K562 (cell line): ENCODE measurements around the gene SERPINE1. TPM values are rescaled to one million over a fixed set of nuclear protein-coding genes. Genes with fewer than 3 reads are reported as not detected.

Experiments
- ARNT ChIP-seq, 2 experiments: fragments of 450-650 bp; IDR thresholded peaks; 2 replicates each; pipeline ENCODE4 v1.6.1; 2016; ENCODE audit warnings: mild to moderate bottlenecking in 1 of 2
- CHCHD3 ChIP-seq: fragments of 250-450 bp; sonication (Bioruptor Pico); IDR thresholded peaks from 2 replicates; pipeline ENCODE4 v2.1.2; 2022; ENCODE audit warnings: mild to moderate bottlenecking
- FOXK2 ChIP-seq, 2 experiments: fragments of 450-650 bp; IDR thresholded peaks in 1 of 2; conservative IDR thresholded peaks in 1 of 2; 2 replicates each; pipeline ENCODE4 v1.6.1; 2016; ENCODE audit warnings: low read depth in 2 of 2, mild to moderate bottlenecking in 1 of 2
- MTA3 ChIP-seq: fragments of 450-650 bp; formaldehyde crosslinking; IDR thresholded peaks from 2 replicates; pipeline ENCODE4 v1.6.1; 2017; ENCODE audit warnings: mild to moderate bottlenecking, borderline replicate concordance
- NR2C2 ChIP-seq, 2 experiments: fragments of 200-800 bp in 1 of 2; sonication (Bioruptor generic) in 1 of 2; sonication (generic) in 1 of 2; formaldehyde crosslinking in 1 of 2; IDR thresholded peaks; 2 replicates each; pipeline versions ENCODE4 v1.6.1 to v1.8.0; 2016 to 2022; ENCODE audit warnings: mild to moderate bottlenecking in 1 of 2, missing compliant biosample characterization in 1 of 2, missing genetic modification characterization in 1 of 2, missing genetic modification reagents in 1 of 2
- POLR3A ChIP-seq: IDR thresholded peaks from 2 replicates; pipeline ENCODE4 v1.6.1; 2011; ENCODE audit warnings: borderline replicate concordance, mild to moderate bottlenecking, moderate library complexity; ENCODE audit not compliant: insufficient read length, insufficient read depth; ENCODE audit errors: extremely low read depth
- RBM39 ChIP-seq: fragments of 200-400 bp; formaldehyde crosslinking; optimal IDR thresholded peaks from 2 replicates; pipeline ENCODE3; 2018; ENCODE audit warnings: low read depth, low read length
- SLC30A9 ChIP-seq: fragments of 250-450 bp; sonication (Bioruptor Pico); IDR thresholded peaks from 2 replicates; pipeline ENCODE4 v1.8.0; 2022; ENCODE audit warnings: mild to moderate bottlenecking, moderate library complexity
- SNRNP70 ChIP-seq: fragments of 200-400 bp; formaldehyde crosslinking; optimal IDR thresholded peaks from 2 replicates; pipeline ENCODE3; 2017; ENCODE audit warnings: low read depth, low read length
- SRSF3 ChIP-seq: fragments of 200-400 bp; formaldehyde crosslinking; IDR thresholded peaks from 2 replicates; pipeline ENCODE4 v1.6.1; 2016; ENCODE audit warnings: mild to moderate bottlenecking, low read length, moderate library complexity; ENCODE audit not compliant: insufficient read depth
- TRIM25 ChIP-seq: fragments of 450-650 bp; IDR thresholded peaks from 2 replicates; pipeline ENCODE4 v1.7.0; 2016; ENCODE audit warnings: borderline replicate concordance
- ZC3H11A ChIP-seq: IDR thresholded peaks from 2 replicates; pipeline ENCODE4 v1.6.1; 2012; ENCODE audit warnings: low read depth, low read length, improper control_type of control experiment
- ZC3H4 ChIP-seq: sonication (generic); formaldehyde crosslinking; IDR thresholded peaks from 2 replicates; pipeline ENCODE4 v1.9.0; 2021; ENCODE audit warnings: missing genetic modification reagents, borderline replicate concordance
- ZNF121 ChIP-seq: sonication (generic); formaldehyde crosslinking; conservative IDR thresholded peaks from 2 replicates; pipeline ENCODE4 v1.8.0; 2022; ENCODE audit warnings: missing genetic modification reagents
- ZNF197 ChIP-seq: fragments of 200-800 bp; sonication (Bioruptor generic); IDR thresholded peaks from 2 replicates; pipeline ENCODE4 v1.6.1; 2016; ENCODE audit warnings: low read depth, missing genetic modification characterization, missing compliant biosample characterization
- ZNF318 ChIP-seq, 2 experiments: fragments of 450-650 bp; IDR thresholded peaks; 2 replicates each; pipeline ENCODE4 v1.6.1; 2016; ENCODE audit warnings: mild to moderate bottlenecking in 2 of 2, borderline replicate concordance in 1 of 2, low read depth in 1 of 2, moderate library complexity in 1 of 2
- ZNF699 ChIP-seq: fragments of 250-450 bp; sonication (Bioruptor Pico); IDR thresholded peaks from 2 replicates; pipeline ENCODE4 v1.8.0; 2021; ENCODE audit warnings: mild to moderate bottlenecking, moderate library complexity; ENCODE audit not compliant: insufficient replicate concordance
- polyA plus RNA-seq, 8 experiments: library from polyadenylated mRNA; depleted of rRNA in 4 of 8; stranded (reverse) in 5 of 8; unstranded in 3 of 8; fragments of >200 nt; fragmentation: Nextera tagmentation in 2 of 8; fragmentation: Illumina TruSeq in 1 of 8; extraction: Ambion mirVana in 2 of 8; extraction: Trizol in 1 of 8; gene quantifications; 2 replicates each; pipeline versions ENCODE4 v1.2.1 to v1.2.3, GENCODE V29; 2011 to 2014; ENCODE audit warnings: inconsistent platforms in 1 of 8, missing spikeins in 1 of 8
- total RNA-seq, 7 experiments: library from RNA; depleted of rRNA in 6 of 7; stranded (reverse); fragments of >200 nt in 6 of 7; fragmentation: Illumina TruSeq in 2 of 7; extraction: Trizol in 2 of 7; gene quantifications; 2 replicates each; pipeline versions ENCODE4 v1.2.1 to v1.2.3, GENCODE V29; 2011 to 2021; ENCODE audit warnings: low replicate concordance in 1 of 7

Gene SERPINE1
- total and polyA plus RNA-seq, 9 of the 15 experiments (the other 6 are each of a cell fraction or from before 2014, with no cell fraction given), result 0.22 to 4.8 (median 0.91) TPM

- TF ChIP-seq ZNF318 (IDR thresholded peaks at IDR 0.05; ENCODE audit: borderline replicate concordance in 1 of 2, low read depth in 1 of 2), result no peak
- TF ChIP-seq SLC30A9 (CRISPR knock-in tag), result no peak
- no peak for TF ChIP-seq SRSF3
- no peak for TF ChIP-seq POLR3A
- no peak for TF ChIP-seq TRIM25
- 0 out of 4 replicates have a peak, but pooled peaks of 1 of the 2 experiments have one; percentile 55 for TF ChIP-seq ARNT (IDR thresholded peaks at IDR 0.05)
- no peak for TF ChIP-seq NR2C2 (CRISPR knock-in tag; IDR thresholded peaks at IDR 0.05)
- TF ChIP-seq NR2C2 (tag; IDR thresholded peaks at IDR 0.05), result peak; percentile 73
- no peak for TF ChIP-seq SNRNP70
- no peak for TF ChIP-seq ZC3H4
- TF ChIP-seq RBM39, result no peak
- no peak for TF ChIP-seq ZNF699 (CRISPR knock-in tag)
- 0 out of 2 replicates have a peak, but pooled peaks have one; percentile 30 for TF ChIP-seq MTA3
- TF ChIP-seq ZNF121 (CRISPR knock-in tag), result no peak
- peak; percentile 58 to 65; a peak in 3 of 4 replicates for TF ChIP-seq FOXK2 (conservative IDR thresholded peaks at IDR 0.05 in 1 of 2, IDR thresholded peaks at IDR 0.05 in 1 of 2; ENCODE audit: low read depth in 2 of 2)
- TF ChIP-seq ZC3H11A, result no peak
- TF ChIP-seq CHCHD3 (CRISPR knock-in tag), result no peak
- no peak for TF ChIP-seq ZNF197 (CRISPR knock-in tag)
These were observed 41.5 kb upstream of the SERPINE1 start, which contains the start of gene TRIM56 (continued) for GRCh38 chr7:101085162-101085964.
